Neural progenitor cell (in vitro differentiated cells): ENCODE measurements around the gene ATG16L1. TPM values are rescaled to one million over a fixed set of nuclear protein-coding genes. Genes with fewer than 3 reads are reported as not detected.
A peak's percentile ranks its signal among the peaks of the same experiment; 100 is the strongest.

ENCODE experiments used
- DNase-seq: peaks from one replicate; pipeline ENCODE4 v3.0.0-alpha.2; 2016; ENCODE audit warnings: low spot score
- H2AFZ ChIP-seq: fragments of 200-600 bp; sonication (generic); replicated peaks from 2 replicates; pipeline ENCODE4 v1.6.1; 2016; ENCODE audit warnings: antibody characterized with exemption
- H3F3A ChIP-seq: fragments of 200-600 bp; sonication (generic); 2 replicates; pipeline ENCODE4 v1.6.1; 2016; ENCODE audit warnings: antibody characterized with exemption, low read depth
- H3K27ac ChIP-seq: fragments of 200-600 bp; sonication (generic); 2 replicates; pipeline ENCODE4 v1.5.1; 2016; ENCODE audit warnings: mild to moderate bottlenecking
- H3K27me3 ChIP-seq: fragments of 200-600 bp; sonication (generic); 2 replicates; pipeline ENCODE4 v1.6.1; 2016; ENCODE audit warnings: mild to moderate bottlenecking, moderate library complexity
- H3K36me3 ChIP-seq: fragments of 200-600 bp; sonication (generic); 2 replicates; pipeline ENCODE4 v1.5.1; 2016
- H3K4me1 ChIP-seq: fragments of 200-600 bp; sonication (generic); 2 replicates; pipeline ENCODE4 v1.6.1; 2016; ENCODE audit warnings: mixed run types
- H3K4me2 ChIP-seq: fragments of 200-600 bp; sonication (generic); 2 replicates; pipeline ENCODE4 v1.6.1; 2016
- H3K4me3 ChIP-seq: fragments of 200-600 bp; sonication (generic); 2 replicates; pipeline ENCODE4 v1.5.1; 2016
- H3K79me2 ChIP-seq: fragments of 200-600 bp; sonication (generic); 2 replicates; pipeline ENCODE4 v1.6.1; 2016; ENCODE audit warnings: low read depth
- H3K9ac ChIP-seq: fragments of 200-600 bp; sonication (generic); 2 replicates; pipeline ENCODE4 v1.6.1; 2016
- H3K9me3 ChIP-seq: fragments of 200-600 bp; sonication (generic); 2 replicates; pipeline ENCODE4 v1.5.1; 2016; ENCODE audit warnings: low read depth
- H4K20me1 ChIP-seq: fragments of 200-600 bp; sonication (generic); 2 replicates; pipeline ENCODE4 v1.6.1; 2016; ENCODE audit warnings: low read depth
- H3K27ac Mint-ChIP-seq: 3 replicates; pipeline ENCODE4 v1.8.0; 2021; ENCODE audit warnings: mixed read lengths
- H3K27me3 Mint-ChIP-seq: 2 replicates; pipeline ENCODE4 v1.8.0; 2022; ENCODE audit warnings: low read depth, mild to moderate bottlenecking, inconsistent platforms, moderate library complexity, mixed read lengths; ENCODE audit not compliant: insufficient read depth
- H3K36me3 Mint-ChIP-seq: 3 replicates; pipeline ENCODE4 v1.8.0; 2021; ENCODE audit warnings: mixed read lengths
- H3K4me1 Mint-ChIP-seq: 3 replicates; pipeline ENCODE4 v1.8.0; 2021; ENCODE audit warnings: mixed read lengths
- H3K4me3 Mint-ChIP-seq: 3 replicates; pipeline ENCODE4 v1.8.0; 2021; ENCODE audit warnings: mild to moderate bottlenecking, moderate library complexity, mixed read lengths
- H3K9me3 Mint-ChIP-seq: 3 replicates; pipeline ENCODE4 v1.8.0; 2020; ENCODE audit warnings: mixed read lengths
- EZH2 ChIP-seq: fragments of 200-600 bp; sonication (generic); IDR thresholded peaks from 2 replicates; pipeline ENCODE4 v1.6.1; 2017; ENCODE audit warnings: antibody characterized with exemption, mild to moderate bottlenecking, moderate library complexity
- EZH2phosphoT487 ChIP-seq: fragments of 200-600 bp; sonication (generic); IDR thresholded peaks from 2 replicates; pipeline ENCODE4 v1.6.1; 2017; ENCODE audit warnings: antibody characterized with exemption
- total RNA-seq: library from RNA; depleted of rRNA; stranded (reverse); fragments of >200 nt; gene quantifications from 2 replicates; pipeline ENCODE4 v1.2.3, GENCODE V29; 2015; ENCODE audit warnings: low replicate concordance
- TF ChIP-seq, protein P1 (sequence below): fragments of 200-600 bp; sonication (generic); IDR thresholded peaks from 2 replicates; pipeline ENCODE4 v1.5.1; 2017; ENCODE audit warnings: antibody characterized with exemption, mild to moderate bottlenecking

ATG16L1 gene
- total RNA-seq, 1 donor from 2014 or later, result 25.3 TPM

DNA sequence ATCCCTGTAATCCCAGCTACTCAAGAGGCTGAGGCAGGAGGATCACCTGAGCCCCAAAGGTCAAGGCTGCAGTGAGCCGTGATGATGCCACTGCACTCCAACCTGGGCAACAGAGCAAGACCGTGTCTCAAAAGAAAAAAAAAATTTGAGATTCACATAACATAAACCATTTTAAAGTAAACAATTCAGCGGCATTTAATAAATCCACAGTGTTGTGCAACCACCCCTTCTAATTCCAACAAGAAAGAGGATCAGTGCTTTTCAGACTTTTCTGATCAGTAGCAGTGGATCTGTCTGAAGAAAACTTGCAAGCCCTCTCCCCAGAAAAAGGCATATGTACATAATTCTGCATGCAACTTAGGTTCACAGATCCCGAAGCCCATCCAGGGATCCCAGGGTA, 48.9 kb downstream of the ATG16L1 start:
- H3K27me3 ChIP-seq, result no peaks in the 10 kb centered on the region
- Mint-ChIP-seq H3K27me3 (peaks cover 7% of the 10 kb centered on the region), H3K36me3 (peaks cover 4% of the 10 kb centered on the region), H3K27ac (no peak overlapping the region), H3K4me3 (no peak overlapping the region), H3K4me1 (peaks cover 5% of the 10 kb centered on the region), H3K9me3 (no peaks in the 10 kb centered on the region)
- no peaks in the 10 kb centered on the region for H3K79me2 ChIP-seq
- no peaks in the 10 kb centered on the region for H4K20me1 ChIP-seq
- no peak overlapping the region for H3K9ac ChIP-seq
- no peaks in the 10 kb centered on the region for H3F3A ChIP-seq
- peaks cover 8% of the 10 kb centered on the region for H3K4me1 ChIP-seq
- H3K4me2 ChIP-seq, result no peak overlapping the region
- H3K27ac ChIP-seq, result no peak overlapping the region
- H3K9me3 ChIP-seq, result no peaks in the 10 kb centered on the region
- H3K36me3 ChIP-seq, result no peaks in the 10 kb centered on the region
- H2AFZ ChIP-seq, result no peak overlapping the region
- DNase-seq, result no peak
- TF ChIP-seq, protein P1, sequence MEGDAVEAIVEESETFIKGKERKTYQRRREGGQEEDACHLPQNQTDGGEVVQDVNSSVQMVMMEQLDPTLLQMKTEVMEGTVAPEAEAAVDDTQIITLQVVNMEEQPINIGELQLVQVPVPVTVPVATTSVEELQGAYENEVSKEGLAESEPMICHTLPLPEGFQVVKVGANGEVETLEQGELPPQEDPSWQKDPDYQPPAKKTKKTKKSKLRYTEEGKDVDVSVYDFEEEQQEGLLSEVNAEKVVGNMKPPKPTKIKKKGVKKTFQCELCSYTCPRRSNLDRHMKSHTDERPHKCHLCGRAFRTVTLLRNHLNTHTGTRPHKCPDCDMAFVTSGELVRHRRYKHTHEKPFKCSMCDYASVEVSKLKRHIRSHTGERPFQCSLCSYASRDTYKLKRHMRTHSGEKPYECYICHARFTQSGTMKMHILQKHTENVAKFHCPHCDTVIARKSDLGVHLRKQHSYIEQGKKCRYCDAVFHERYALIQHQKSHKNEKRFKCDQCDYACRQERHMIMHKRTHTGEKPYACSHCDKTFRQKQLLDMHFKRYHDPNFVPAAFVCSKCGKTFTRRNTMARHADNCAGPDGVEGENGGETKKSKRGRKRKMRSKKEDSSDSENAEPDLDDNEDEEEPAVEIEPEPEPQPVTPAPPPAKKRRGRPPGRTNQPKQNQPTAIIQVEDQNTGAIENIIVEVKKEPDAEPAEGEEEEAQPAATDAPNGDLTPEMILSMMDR, result no peak
- TF ChIP-seq EZH2 (no peak), EZH2phosphoT487 (no peak)
- no peak overlapping the region for H3K4me3 ChIP-seq

DNA sequence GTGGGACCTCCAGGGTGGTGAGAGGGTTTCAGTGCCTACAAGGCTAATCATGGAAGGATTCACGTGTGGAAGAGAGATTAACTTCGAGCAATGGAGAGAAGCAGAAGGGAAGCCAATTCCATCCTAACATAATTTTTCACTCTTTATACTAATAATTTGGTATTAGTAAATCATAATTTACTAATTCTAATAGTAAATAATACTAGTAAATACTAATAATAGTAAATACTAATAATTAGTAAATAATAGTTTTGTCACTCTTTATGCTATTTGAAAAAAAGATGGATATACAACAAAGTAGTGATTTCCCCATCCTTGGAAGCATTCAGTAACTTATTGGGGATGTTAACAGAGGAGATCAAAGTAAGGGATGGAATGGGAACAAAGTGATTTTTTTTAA, 49.8 kb downstream of the ATG16L1 start:
- H3K4me3 ChIP-seq, result no peak overlapping the region
- peaks cover 8% of the 10 kb centered on the region for H3K4me1 ChIP-seq
- H3K27ac Mint-ChIP-seq, result no peak overlapping the region
- no peak for TF ChIP-seq EZH2phosphoT487
- TF ChIP-seq, protein P1, result no peak
- TF ChIP-seq EZH2, result no peak
- H3K4me3 Mint-ChIP-seq, result no peak overlapping the region
- peaks cover 9% of the 10 kb centered on the region for H3K27me3 Mint-ChIP-seq
- H3K36me3 Mint-ChIP-seq, result no peaks in the 10 kb centered on the region
- no peaks in the 10 kb centered on the region for H3K36me3 ChIP-seq
- H3K4me2 ChIP-seq, result no peak overlapping the region
- peaks cover 5% of the 10 kb centered on the region for H3K4me1 Mint-ChIP-seq
- no peak for DNase-seq
- H2AFZ ChIP-seq, result no peak overlapping the region
- no peaks in the 10 kb centered on the region for H3K27me3 ChIP-seq
- H4K20me1 ChIP-seq, result no peaks in the 10 kb centered on the region
- no peaks in the 10 kb centered on the region for H3K9me3 Mint-ChIP-seq
- H3K79me2 ChIP-seq, result no peaks in the 10 kb centered on the region
- no peaks in the 10 kb centered on the region for H3K9me3 ChIP-seq
- no peak overlapping the region for H3K27ac ChIP-seq
- no peak overlapping the region for H3K9ac ChIP-seq
- no peaks in the 10 kb centered on the region for H3F3A ChIP-seq

DNA sequence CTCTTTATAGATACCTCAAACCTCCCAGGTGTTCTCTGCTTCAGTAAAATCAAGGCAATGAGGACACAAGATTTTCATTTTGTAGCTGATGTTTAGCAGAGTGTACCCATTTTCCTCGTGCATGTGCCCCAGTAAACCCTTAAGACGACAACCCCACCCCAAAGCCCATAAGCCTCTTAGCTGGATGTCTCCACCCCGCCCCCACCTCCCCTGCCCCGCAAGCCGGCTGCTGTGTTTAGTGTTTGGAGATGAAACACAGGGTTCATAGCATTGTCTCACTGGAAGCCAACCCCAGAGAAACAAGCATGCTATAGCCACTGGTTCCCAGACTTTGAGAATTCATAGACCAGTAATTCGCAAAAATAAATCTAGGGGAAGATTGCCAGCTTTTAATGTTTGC, 50.3 kb downstream of the ATG16L1 start:
- H3K4me1 Mint-ChIP-seq, result peaks cover 8% of the 10 kb centered on the region
- no peak overlapping the region for H3K9ac ChIP-seq
- H3K4me1 ChIP-seq, result peaks cover 8% of the 10 kb centered on the region
- no peaks in the 10 kb centered on the region for H3K79me2 ChIP-seq
- no peak overlapping the region for H3K27ac Mint-ChIP-seq
- no peak overlapping the region for H2AFZ ChIP-seq
- no peaks in the 10 kb centered on the region for H3F3A ChIP-seq
- no peaks in the 10 kb centered on the region for H3K27me3 ChIP-seq
- H3K9me3 Mint-ChIP-seq, result no peaks in the 10 kb centered on the region
- H3K9me3 ChIP-seq, result no peaks in the 10 kb centered on the region
- DNase-seq, result peak; percentile 49
- H4K20me1 ChIP-seq, result no peaks in the 10 kb centered on the region
- peaks cover 2% of the 10 kb centered on the region for H3K36me3 Mint-ChIP-seq
- H3K4me3 ChIP-seq, result no peak overlapping the region
- H3K4me3 Mint-ChIP-seq, result no peak overlapping the region
- TF ChIP-seq EZH2phosphoT487 (no peak), EZH2 (no peak)
- TF ChIP-seq, protein P1, result no peak
- H3K27me3 Mint-ChIP-seq, result peaks cover 10% of the 10 kb centered on the region
- H3K36me3 ChIP-seq, result no peaks in the 10 kb centered on the region
- no peak overlapping the region for H3K27ac ChIP-seq
- H3K4me2 ChIP-seq, result peak overlapping the region; percentile 45
